Tongue (tissue), 2 donors: ENCODE data around the gene LVRN. TPM values are rescaled to one million over a fixed set of nuclear protein-coding genes. Genes with fewer than 3 reads are reported as not detected.

Experiments used
- DNase-seq: peaks from one replicate; pipeline ENCODE4 v3.0.0-alpha.2; 2015
- total RNA-seq: library from RNA; depleted of rRNA; stranded (reverse); fragments of >200 nt; gene quantifications from one replicate; pipeline ENCODE4 v1.2.3, GENCODE V29; 2014

LVRN gene
- total RNA-seq, 1 donor from 2014 or later, result 2.1 TPM

DNA sequence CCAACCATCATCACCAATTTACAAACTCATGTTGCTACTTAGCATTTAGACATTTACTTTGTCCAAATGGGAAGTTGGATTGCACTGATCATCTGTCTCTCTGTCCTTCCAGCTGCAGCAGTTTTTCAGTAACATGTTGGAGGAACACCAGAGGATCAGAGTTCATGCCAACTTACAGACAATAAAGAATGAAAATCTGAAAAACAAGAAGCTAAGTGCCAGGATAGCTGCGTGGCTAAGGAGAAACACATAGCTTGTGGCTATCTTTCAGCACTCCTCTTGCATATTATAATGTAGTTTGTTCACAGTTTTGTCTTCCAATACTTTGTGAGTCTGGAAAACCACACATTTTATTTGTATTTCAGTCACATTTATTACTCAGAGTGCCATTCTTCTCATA lies 63.6 kb downstream of the LVRN start:
- DNase-seq, result peak; percentile 12

DNA sequence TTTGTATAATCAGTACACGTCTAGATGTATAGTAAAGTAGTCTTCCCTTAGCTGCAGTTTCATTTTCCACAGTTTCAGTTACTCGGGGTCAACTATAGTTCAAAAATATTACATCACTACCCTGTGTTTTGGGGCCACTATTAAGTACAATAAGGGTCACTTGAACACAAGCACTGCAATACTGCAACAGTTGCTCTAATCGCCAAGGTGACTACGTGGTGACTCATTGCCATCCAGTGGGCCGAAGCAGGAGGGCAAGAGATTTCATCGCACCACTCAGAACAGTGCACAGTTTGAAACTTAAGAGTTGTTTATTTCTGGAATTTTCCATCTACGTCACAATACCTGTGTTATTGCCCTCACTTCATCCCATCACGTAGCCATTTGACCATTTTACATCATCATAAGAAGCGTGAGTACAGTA lies 69.8 kb downstream of the LVRN start, which contains the start of gene ARL14EPL:
Gene ARL14EPL, plus strand, starts transcription at position 379 of the 424 bp plus-strand sequence. CDS start 18,994 bp downstream, outside the sequence.
- DNase-seq, result peak; percentile 31

DNA sequence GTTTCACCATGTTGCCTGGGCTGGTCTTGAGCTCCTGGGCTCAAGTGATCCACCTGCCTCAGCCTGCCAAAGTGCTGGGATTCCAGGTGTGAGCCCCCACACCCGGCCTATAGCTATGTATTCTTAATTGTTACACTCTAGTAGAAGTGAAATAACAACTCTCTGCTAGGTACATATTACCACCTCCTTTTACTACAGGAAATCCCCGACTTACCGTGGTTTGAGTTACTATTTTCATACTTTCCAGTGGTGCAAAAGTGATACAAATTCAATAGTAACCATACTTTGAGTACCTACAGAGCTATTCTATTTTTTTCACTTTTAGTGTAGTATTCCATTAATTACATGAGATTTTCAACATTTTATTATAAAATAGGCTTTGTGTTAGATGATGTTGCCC lies 70.7 kb downstream of the LVRN start:
- no peak for DNase-seq

DNA sequence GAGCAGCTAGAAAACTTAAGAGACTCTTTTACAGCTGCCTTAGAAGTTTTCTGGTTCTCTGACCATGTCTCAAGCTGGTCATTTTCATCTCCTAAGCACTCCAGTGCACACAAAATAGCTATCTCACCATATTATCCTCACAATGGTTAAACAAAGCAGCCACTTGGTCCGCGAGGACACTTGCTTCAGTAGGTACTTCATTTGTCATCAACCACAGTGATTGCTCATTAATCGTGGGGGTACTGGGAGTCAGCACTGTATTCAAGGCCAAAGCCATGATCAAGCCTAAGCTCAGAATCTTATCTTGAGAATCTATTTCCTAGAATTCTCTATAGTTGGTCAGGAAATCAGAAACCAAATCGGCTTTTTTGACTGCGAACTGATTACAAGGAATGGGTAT lies 72.8 kb downstream of the LVRN start:
- DNase-seq, result no peak

DNA sequence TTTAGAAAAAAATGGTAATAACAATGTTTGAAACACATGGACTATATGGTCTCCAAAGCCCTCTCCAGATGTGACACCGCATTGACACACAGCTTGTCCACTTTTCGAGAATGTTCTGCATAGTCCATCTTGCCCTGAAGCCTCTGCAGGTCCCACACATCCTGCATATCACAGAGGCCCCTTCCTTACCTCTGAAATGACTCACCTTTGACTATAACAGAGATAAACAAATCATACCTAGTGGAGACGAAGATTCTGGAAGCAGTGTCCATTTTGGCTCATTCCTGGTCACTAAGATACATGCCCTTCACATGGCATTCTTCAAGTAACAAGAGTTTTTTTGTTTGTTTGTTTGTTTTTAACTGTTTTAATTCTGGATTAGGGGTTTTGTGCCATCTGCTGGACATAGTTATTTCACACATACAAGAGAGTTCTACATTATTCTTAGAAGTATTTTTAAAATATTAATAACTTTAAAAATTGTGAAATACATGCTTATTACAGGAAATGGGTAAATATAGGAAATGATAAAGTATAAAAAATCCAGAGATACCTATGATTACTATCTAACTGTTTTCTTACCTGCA lies 75.1 kb downstream of the LVRN start:
- DNase-seq, result no peak

DNA sequence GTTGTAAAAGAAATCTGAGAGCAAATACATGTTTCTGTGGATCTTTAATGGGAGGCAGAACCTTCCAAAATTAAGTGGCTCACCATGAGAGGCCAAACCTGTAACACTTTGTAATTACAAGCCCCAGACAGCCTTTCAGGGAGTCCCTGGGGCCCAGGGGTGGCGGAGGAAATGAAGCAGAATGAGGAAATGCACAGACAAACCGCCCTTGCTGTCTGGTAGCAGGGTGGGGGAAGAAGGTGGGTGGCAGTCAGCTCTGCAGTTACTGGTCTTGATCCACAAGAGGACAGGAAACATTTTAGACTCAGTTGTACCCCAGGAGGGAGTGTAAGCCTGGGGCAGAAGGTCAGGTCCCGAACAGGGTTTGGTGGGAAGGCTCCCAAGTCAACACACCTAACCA lies 76.5 kb downstream of the LVRN start:
- no peak for DNase-seq

DNA sequence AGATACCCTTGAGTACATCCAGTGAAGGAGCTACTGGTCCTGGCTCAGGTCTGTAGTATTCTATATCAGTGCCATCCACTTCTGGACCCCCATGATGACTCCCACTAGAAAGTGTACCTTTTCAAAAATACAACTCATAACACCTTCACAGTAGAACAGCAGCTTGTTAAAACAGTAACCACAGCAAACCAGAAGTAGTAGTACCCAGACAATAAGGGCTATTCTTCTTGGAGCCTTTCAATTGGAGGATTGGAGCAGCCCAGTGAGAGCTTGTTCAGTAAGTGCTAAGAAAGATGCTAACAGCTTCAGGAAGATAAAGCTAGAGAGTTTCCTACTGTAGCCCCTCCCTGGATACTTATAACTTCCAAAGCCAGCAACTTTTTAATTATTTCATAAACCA lies 80.1 kb downstream of the LVRN start:
- no peak for DNase-seq

DNA sequence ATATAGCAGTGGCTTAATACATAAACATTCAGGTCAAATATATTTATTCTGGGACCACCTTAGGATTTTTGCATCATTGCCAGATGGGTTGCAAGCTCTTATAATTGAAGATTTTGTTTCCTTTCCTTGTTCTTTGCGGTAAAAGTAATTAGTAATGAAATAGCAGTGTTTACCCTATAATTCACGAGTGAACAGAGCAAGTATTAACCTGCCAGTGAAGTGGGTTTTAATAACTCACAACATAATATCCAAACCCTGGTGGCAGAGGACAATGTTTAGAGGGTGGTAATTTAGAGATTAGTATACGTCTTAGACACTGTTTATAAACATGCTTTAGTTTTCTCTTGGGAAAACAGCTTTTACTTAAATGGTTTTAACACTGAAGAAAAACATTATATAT lies 81.8 kb downstream of the LVRN start:
- DNase-seq, result no peak

DNA sequence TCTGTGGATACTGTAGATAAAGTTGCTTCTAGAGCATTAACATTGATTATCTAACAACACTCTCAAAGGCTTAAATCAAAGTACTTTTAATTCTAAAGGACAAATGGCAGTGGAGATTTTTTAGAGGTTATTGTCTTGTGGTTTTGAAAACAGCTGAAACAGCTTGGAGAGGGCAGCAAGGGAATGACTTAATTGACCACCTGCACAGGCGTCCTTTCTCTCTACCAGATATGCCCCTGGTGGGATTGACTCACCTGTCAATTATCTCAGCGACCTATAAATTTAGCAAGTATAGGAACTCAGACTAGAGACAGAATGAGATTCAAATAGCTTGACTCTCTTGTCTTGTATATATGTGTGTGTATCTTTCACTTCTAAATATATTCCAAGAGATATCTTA lies 83.5 kb downstream of the LVRN start:
- no peak for DNase-seq

DNA sequence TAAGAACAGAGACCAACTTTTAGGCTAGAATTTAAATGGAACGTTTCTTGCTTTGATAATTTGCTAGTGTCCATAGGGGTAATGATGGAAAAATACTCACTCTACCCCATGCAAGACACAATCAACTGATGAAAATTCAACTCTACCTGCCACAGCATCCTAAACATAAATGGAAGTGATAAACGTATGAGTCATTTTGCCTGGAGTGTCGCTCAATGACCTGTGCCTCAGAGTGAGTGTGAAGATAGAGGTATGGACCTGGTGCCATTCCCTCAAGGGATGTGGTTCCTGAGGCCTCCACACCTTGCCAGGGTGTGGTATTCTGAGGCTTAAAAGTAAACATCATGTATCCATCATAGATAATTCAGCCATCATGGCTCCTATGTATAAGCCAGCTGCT lies 84.0 kb downstream of the LVRN start:
- no peak for DNase-seq

DNA sequence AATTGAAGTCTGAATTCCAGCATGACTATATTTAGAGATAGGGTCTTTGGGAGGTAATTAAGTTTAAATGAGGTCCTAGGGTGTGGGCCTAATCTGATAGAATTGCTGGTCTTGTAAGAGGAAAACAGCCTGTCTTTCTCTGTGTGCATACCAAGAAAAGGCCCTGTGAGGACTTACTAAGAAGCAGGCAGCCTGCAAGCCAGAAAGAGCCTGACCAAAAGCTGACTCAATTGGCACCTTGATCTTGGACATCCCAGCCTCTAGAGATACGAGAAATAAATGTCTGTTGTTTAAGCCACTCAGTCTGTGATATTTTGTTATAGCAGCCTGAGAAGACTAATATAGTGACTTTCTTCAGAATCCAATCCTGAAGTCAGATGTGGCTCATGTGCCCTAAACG lies 84.5 kb downstream of the LVRN start:
- no peak for DNase-seq

DNA sequence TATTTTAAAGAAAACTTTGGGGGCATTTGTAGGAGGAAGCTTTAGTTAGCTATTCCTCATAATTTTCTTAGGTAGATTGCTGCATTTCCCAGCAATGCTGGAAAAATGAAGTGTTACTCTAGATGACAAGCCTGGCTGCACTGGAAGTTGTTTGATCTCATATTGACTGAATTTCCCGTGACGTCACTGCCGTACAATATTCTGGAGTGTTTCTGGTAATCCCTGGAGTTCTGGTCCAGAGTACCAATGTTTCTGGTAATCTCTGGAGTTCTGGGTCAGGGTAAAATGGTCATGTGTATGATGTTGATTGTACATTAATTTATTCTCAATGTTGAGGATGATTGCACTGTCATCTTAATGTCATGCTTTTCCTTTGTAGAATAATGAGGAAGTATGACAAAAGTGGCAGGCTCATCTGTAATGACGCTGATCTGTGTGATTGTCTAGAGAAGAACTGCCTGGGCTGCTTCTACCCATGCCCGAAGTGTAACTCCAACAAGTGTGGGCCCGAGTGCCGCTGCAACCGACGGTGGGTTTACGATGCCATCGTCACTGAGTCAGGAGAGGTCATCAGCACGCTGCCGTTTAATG lies 96.2 kb downstream of the LVRN start:
- no peak for DNase-seq

DNA sequence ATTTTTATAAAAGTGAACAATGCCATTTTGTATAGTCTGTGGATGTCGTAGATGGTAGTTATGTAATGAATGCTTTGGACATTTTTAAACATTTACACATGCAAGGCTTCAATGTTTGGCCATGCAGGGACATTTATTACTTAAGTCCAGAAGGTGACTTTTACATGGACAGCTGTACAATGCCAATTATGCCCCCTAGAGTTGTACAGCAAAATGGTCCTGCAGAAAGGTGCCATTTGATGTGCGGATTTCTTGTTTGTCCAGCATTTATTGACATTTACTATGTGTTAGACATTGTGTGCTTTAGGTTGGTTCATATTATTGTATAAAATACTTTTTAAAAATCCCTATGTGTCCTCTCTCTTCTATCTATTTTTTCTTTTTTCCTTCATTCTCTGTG lies 100.1 kb downstream of the LVRN start:
- DNase-seq, result no peak

DNA sequence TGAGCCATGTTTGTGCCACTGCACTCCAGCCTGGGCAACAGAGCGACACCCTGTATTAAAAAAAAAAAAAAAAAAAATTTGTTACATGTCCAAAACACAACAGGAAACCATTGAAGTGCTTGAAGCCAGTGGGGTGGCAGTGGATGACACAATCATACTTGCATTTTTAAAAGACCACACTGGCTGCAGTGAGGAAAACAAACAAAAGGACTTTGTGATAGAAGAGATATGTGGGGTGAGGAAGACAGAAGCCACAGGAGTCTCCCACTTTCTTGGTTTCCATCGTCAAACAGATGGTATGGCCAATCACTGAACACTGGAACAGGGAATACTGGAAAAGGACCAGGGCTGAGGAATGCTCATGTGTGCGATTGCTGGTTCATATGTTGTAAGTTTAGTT lies 101.7 kb downstream of the LVRN start:
- no peak for DNase-seq

DNA sequence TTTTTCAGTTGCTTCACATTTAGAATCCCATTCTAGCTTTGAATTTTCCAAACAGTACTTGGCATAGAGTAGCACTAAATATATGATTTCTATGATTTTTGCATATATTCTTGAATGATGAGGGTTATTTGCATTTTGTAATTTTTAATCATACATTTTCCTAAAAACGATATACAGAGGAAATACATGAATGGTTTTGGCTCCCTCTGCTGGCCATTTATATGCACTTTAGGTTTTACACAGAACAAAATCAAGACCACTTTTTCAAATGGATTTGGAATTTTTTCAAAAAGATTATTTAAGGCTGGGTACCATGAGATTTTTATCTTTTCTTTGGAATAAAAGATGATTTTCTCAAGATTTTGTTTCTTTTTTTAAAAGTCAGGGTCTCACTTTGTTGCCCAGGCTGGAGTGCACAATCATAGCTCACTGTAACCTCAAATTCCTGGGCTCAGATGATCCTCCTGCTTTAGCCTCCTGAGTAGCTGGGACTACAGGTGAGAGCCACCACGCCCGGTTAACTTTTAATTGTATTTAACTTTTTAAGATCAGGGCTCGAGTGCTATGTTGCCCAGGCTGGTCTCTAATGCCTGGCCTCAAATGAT lies 105.9 kb downstream of the LVRN start:
- DNase-seq, result peak; percentile 87

DNA sequence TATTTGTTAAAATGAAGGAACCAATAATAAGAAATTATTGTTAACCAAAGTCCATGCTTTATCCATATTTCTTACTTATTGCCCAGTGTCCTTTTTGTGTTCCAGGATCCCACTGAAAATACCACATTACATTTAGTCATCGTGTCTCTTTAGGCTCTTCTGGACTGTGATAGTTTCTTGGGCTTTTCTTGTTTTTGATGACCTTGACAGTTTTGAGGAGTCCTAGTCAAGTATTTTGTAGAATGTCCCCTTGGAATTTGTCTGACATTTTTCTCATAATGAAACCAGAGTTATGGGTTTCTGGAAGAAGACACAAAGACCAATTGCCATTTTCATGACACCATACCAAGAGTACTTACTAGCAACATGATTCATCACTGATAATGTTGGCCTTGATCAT lies 108.9 kb downstream of the LVRN start:
- no peak for DNase-seq

DNA sequence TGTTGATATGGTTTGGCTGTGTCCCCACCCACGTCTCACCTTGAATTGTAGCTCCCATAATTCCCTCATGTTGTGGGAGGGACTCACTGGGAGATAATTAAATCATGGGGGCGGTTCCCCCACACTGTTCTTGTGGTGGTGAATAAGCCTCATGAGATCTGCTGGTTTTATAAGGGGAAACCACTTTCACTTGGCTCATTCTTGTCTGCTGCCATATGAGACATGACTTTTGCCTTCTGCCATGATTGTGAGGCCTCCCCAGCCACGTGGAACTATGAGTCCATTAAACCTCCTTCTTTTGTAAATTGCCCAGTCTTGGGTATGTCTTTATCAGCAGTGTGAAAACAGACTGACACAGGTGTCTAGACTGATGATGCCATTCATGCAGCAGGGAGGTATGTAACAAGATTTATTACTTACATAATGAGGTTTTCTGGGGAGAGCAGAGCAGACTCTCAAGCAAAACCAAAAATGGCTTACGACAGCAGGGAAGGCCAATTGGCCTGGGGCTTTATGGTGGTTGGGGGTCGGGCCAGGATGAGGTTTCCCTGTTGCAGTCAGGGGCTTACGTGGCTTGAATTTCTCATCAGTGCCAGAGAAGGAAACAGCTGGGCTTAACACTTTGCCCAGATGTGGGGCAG lies 113.0 kb downstream of the LVRN start:
- no peak for DNase-seq

DNA sequence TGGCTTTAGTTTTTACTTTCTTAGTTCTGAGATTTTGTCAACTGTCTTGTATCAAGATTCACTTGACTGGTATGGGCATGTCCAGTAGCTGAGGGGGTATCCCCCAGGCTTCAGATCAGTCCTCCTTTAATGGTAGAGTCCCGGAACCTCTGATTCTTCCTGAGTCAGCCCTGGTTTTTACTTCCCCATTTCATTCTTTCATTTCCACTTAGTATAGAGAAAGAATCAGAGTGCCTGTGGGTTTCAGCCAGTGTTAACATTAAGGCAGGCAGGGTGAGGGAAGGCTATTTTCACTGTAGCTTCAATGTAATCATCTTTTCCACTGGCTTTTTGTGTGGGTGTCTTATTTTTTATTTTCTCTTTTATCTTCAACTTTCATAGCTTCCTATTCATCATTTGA lies 114.2 kb downstream of the LVRN start:
- DNase-seq, result no peak

Other genes starting within 250 kb of the LVRN start
- gene CDO1, start 145.8 kb upstream of the LVRN start, total RNA-seq, result 16.8 TPM
- gene ATG12, start 120.9 kb upstream of the LVRN start, total RNA-seq, result 46.6 TPM
- gene AP3S1, start 120.5 kb upstream of the LVRN start, total RNA-seq, result 52.5 TPM
- not detected for gene ARL14EPL, start 70.0 kb downstream of the LVRN start, total RNA-seq
- gene COMMD10, start 122.5 kb downstream of the LVRN start, total RNA-seq, result 47.9 TPM